OCI-LY7 (cell line): ENCODE results near the gene EXOSC6. TPM values are rescaled to one million over a fixed set of nuclear protein-coding genes. Genes with fewer than 3 reads are reported as not detected.
A peak's percentile ranks its signal among the peaks of the same experiment; 100 is the strongest.
"Not testable (repeated sequence)": the region's sequence is repeated elsewhere in the genome, so short reads cannot be mapped to it uniquely, and the experiment has no call there.

ENCODE experiments used
- BruUV-seq: library from RNA; stranded (reverse); fragments of 400-500 nt; replicated peaks from 2 replicates; lab custom pipeline; 2021; lab: Mats Ljungman, UMichigan
- CTCF ChIA-PET: fragments of 300-600 bp; sonication (Branson Sonifier 250); formaldehyde crosslinking; loops from one replicate; lab custom pipeline; 2022; ENCODE audit warnings: antibody characterized with exemption; ENCODE audit not compliant: unreplicated experiment; lab: Charles Lee
- POLR2A ChIA-PET: fragments of 300-600 bp; sonication (Branson Sonifier 250); formaldehyde crosslinking; loops from one replicate; lab custom pipeline; 2022; ENCODE audit warnings: antibody characterized with exemption; lab: Charles Lee
- DNase-seq: peaks from one replicate; pipeline ENCODE4 v3.0.0-alpha.2; 2015; ENCODE audit warnings: low spot score
- H2AFZ ChIP-seq: fragments of 200-600 bp; sonication (generic), shearing (Covaris generic); 2 replicates; pipeline ENCODE4 v1.6.1; 2014; ENCODE audit warnings: mild to moderate bottlenecking, antibody characterized with exemption, low read length, moderate library complexity
- H3K27ac ChIP-seq: fragments of 200-600 bp; sonication (generic); 2 replicates; pipeline ENCODE4 v1.5.1; 2014; ENCODE audit warnings: mixed run types, low read depth, mild to moderate bottlenecking, moderate library complexity, low read length, inconsistent platforms; ENCODE audit not compliant: poor library complexity, severe bottlenecking
- H3K36me3 ChIP-seq: fragments of 200-600 bp; sonication (generic); 2 replicates; pipeline ENCODE4 v1.6.1; 2014; ENCODE audit warnings: mild to moderate bottlenecking, antibody characterized with exemption, low read length, moderate library complexity, mixed read lengths; ENCODE audit not compliant: insufficient read depth
- H3K4me1 ChIP-seq: fragments of 200-600 bp; sonication (generic); 2 replicates; pipeline ENCODE4 v1.5.1; 2014; ENCODE audit warnings: mild to moderate bottlenecking, low read length; ENCODE audit not compliant: insufficient read depth, poor library complexity, severe bottlenecking
- H3K4me2 ChIP-seq: fragments of 200-600 bp; sonication (generic); 2 replicates; pipeline ENCODE4 v1.6.1; 2014; ENCODE audit warnings: mild to moderate bottlenecking, low read length
- H3K4me3 ChIP-seq: fragments of 200-600 bp; sonication (generic); 2 replicates; pipeline ENCODE4 v1.5.1; 2014; ENCODE audit warnings: mild to moderate bottlenecking, low read depth, low read length; ENCODE audit not compliant: poor library complexity, severe bottlenecking
- H3K79me2 ChIP-seq: fragments of 200-600 bp; sonication (generic); 2 replicates; pipeline ENCODE4 v1.6.1; 2016; ENCODE audit warnings: low read depth, mild to moderate bottlenecking, low read length, moderate library complexity, mixed read lengths; ENCODE audit not compliant: insufficient read depth
- H3K9me2 ChIP-seq: fragments of 200-600 bp; sonication (generic); 2 replicates; pipeline ENCODE4 v1.6.1; 2016; ENCODE audit warnings: mild to moderate bottlenecking, low read length, mixed read lengths; ENCODE audit not compliant: insufficient read depth
- H3K9me3 ChIP-seq: fragments of 200-600 bp; sonication (generic); 2 replicates; pipeline ENCODE4 v1.6.1; 2014; ENCODE audit warnings: mild to moderate bottlenecking, mixed run types, low read length, mixed read lengths
- H4K20me1 ChIP-seq: fragments of 200-600 bp; sonication (generic); 2 replicates; pipeline ENCODE4 v1.6.1; 2014; ENCODE audit warnings: mild to moderate bottlenecking, antibody characterized with exemption, low read length, moderate library complexity, mixed read lengths; ENCODE audit not compliant: insufficient read depth
- EZH2phosphoT487 ChIP-seq: fragments of 200-600 bp; sonication (generic); IDR thresholded peaks from 2 replicates; pipeline ENCODE4 v1.6.1; 2018; ENCODE audit warnings: low read depth, borderline replicate concordance, mild to moderate bottlenecking, mixed run types, antibody characterized with exemption, low read length, moderate library complexity, mixed read lengths
- intact Hi-C: fragments of 100-400 bp; cut with micrococcal nuclease; formaldehyde crosslinking; loops from one replicate; pipeline ENCODE4 v1.10.0; 2022; ENCODE audit not compliant: unreplicated experiment
- total RNA-seq, 2 experiments: library from RNA; depleted of rRNA in 1 of 2; stranded (reverse); fragments of >200 nt in 1 of 2; shearing (Covaris generic) in 1 of 2; gene quantifications; 2 replicates each; pipeline ENCODE4 v1.2.3, GENCODE V29; 2014 to 2022
- TF ChIP-seq, protein P1 (sequence below): fragments of 200-600 bp; sonication (generic); conservative IDR thresholded peaks from 2 replicates; pipeline ENCODE4 v1.5.1; 2014; ENCODE audit warnings: mild to moderate bottlenecking, antibody characterized with exemption, low read length, moderate library complexity, mixed read lengths

EXOSC6 gene
- total RNA-seq, 2 experiments from 2014 or later = 36.3 to 36.8 TPM

- Histone ChIP-seq H3K4me3 (peak overlapping the region; percentile 91), H3K36me3 (peaks cover 71% of the 10 kb centered on the region), H2AFZ (no peak overlapping the region), H3K4me2 (peak overlapping the region; percentile 93), H3K9me3 (no peaks in the 10 kb centered on the region), H3K9me2 (no peaks in the 10 kb centered on the region), H4K20me1 (no peaks in the 10 kb centered on the region), H3K4me1 (peaks cover 11% of the 10 kb centered on the region), H3K27ac (peak overlapping the region; percentile 87), H3K79me2 (peaks cover 47% of the 10 kb centered on the region)
- ChIA-PET CTCF (interaction anchor here (0.6 kb wide), 1 partner anchor 48 kb away, joined by 3 read pairs; the partner anchor contains the start of gene DDX19B), POLR2A (no interaction called here)
- intact Hi-C loops = no loop called here
- no TSS peak for BruUV-seq
- no peak for DNase-seq
- TF ChIP-seq, protein P1, sequence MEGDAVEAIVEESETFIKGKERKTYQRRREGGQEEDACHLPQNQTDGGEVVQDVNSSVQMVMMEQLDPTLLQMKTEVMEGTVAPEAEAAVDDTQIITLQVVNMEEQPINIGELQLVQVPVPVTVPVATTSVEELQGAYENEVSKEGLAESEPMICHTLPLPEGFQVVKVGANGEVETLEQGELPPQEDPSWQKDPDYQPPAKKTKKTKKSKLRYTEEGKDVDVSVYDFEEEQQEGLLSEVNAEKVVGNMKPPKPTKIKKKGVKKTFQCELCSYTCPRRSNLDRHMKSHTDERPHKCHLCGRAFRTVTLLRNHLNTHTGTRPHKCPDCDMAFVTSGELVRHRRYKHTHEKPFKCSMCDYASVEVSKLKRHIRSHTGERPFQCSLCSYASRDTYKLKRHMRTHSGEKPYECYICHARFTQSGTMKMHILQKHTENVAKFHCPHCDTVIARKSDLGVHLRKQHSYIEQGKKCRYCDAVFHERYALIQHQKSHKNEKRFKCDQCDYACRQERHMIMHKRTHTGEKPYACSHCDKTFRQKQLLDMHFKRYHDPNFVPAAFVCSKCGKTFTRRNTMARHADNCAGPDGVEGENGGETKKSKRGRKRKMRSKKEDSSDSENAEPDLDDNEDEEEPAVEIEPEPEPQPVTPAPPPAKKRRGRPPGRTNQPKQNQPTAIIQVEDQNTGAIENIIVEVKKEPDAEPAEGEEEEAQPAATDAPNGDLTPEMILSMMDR = no peak
- TF ChIP-seq EZH2phosphoT487 = no peak
Measured at GRCh38 chr16:70250748-70251628, 752 bp downstream of the EXOSC6 start.

GRCh38 chr16:70249697-70250096 is 2.0 kb downstream of the EXOSC6 start:
- Histone ChIP-seq H3K4me2 (peak overlapping the region; percentile 93), H3K79me2 (peaks cover 51% of the 10 kb centered on the region), H3K4me3 (peak overlapping the region; percentile 91), H3K36me3 (peaks cover 61% of the 10 kb centered on the region), H3K4me1 (peaks cover 11% of the 10 kb centered on the region)
- H4K20me1 ChIP-seq, BruUV-seq, H2AFZ ChIP-seq, POLR2A ChIA-PET, intact Hi-C loops, CTCF ChIA-PET, DNase-seq, H3K9me2 ChIP-seq, H3K9me3 ChIP-seq, H3K27ac ChIP-seq: not testable (repeated sequence)

- H3K36me3 ChIP-seq = peaks cover 48% of the 10 kb centered on the region
- H3K79me2 ChIP-seq, H3K4me2 ChIP-seq, H3K4me3 ChIP-seq, H3K4me1 ChIP-seq, H2AFZ ChIP-seq, H3K9me2 ChIP-seq, POLR2A ChIA-PET, CTCF ChIA-PET, H4K20me1 ChIP-seq, H3K27ac ChIP-seq, BruUV-seq, intact Hi-C loops, H3K9me3 ChIP-seq: not testable (repeated sequence)
- peak; percentile 15 for DNase-seq
Measured at GRCh38 chr16:70238773-70239172, 13.0 kb downstream of the EXOSC6 start.

GRCh38 chr16:70231831-70232230 is 19.9 kb downstream of the EXOSC6 start:
- H3K79me2 ChIP-seq, intact Hi-C loops, H3K4me2 ChIP-seq, CTCF ChIA-PET, H3K9me2 ChIP-seq, H3K9me3 ChIP-seq, H3K27ac ChIP-seq, H3K4me3 ChIP-seq, H4K20me1 ChIP-seq, DNase-seq, POLR2A ChIA-PET, H2AFZ ChIP-seq, H3K4me1 ChIP-seq, BruUV-seq: not testable (repeated sequence)
- H3K36me3 ChIP-seq = peaks cover 59% of the 10 kb centered on the region

DNA sequence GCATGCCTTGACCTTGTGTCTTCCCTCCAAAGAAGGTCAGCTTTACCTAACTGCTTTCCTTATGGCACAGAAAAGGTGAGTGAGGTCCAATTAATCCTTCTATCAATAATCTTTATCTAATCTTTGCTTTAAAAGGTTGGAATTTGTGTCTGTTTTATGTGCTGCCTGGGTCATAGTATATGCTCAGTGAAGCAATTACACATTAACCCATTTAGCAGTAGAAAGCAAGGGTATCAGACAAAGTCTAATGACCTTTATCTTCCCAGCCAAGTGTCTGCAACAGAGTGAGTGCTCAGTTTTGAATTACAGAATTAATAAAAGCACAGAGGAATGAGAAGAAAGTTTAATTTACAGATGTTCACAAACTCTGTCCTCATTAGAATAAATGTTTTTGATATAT is 25.7 kb downstream of the EXOSC6 start:
- H3K4me2 ChIP-seq, H4K20me1 ChIP-seq, H2AFZ ChIP-seq, POLR2A ChIA-PET, DNase-seq, H3K9me3 ChIP-seq, H3K4me1 ChIP-seq, H3K79me2 ChIP-seq, H3K4me3 ChIP-seq, H3K9me2 ChIP-seq, H3K27ac ChIP-seq, intact Hi-C loops, CTCF ChIA-PET: not testable (repeated sequence)
- BruUV-seq = TSS peak; percentile 77
- H3K36me3 ChIP-seq = peaks cover 36% of the 10 kb centered on the region
